Subcutaneous adipose tissue (tissue), 4 donors: ENCODE measurements around the gene SHISAL1. TPM values are rescaled to one million over a fixed set of nuclear protein-coding genes. Genes with fewer than 3 reads are reported as not detected.

Experiments used
- total RNA-seq, 4 donors: library from RNA; depleted of rRNA; stranded (reverse); fragments of >200 nt; gene quantifications; one replicate each; pipeline ENCODE4 v1.1.0, GENCODE V29; 2016
- TF ChIP-seq, protein P1 (sequence below): fragments of 450-650 bp; IDR thresholded peaks from one replicate; pipeline ENCODE4 v1.5.1; 2016; ENCODE audit warnings: low read depth, mild to moderate bottlenecking, control low read depth, antibody characterized with exemption, moderate library complexity

Gene SHISAL1
- total RNA-seq, 4 donors from 2014 or later = 0.34 to 0.49 (median 0.44) TPM; not detected in 1

DNA sequence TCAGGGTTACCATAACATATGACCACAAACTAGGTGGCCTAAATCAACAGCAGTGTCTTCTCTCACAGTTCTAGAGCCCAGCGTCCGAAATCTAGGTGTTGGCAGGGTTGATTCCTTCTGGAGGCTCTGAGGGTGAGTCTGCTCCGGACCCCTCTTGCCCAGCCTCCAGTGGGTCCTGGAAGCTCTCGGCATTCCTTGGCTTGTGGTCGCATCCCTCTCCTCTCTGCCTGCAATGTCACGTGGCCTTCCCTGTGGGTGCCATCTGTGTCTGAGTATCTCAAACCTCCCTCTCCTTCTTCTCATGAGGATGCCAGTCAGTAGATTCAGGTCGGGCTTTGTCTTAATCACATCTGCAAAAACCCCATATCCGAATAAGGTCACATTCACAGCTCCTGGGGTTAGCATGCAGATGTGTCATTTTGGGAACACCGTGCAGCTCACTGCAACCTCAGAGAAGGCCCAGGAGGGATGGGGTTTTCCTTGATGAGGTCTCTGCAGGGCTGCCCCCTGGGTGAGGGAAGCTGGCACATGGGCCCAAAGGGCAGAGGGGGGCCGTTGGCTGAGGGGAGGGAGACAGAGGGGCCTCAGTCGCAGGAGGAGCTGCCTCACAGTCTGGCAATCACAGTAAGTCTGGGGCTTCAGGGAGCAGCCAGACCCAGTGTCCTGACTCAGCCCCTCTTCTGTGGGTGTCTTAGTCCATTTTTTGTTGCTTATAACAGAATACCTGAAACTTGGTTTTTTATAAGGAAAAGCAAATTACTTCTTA lies 90.9 kb downstream of the SHISAL1 start:
- TF ChIP-seq, protein P1, sequence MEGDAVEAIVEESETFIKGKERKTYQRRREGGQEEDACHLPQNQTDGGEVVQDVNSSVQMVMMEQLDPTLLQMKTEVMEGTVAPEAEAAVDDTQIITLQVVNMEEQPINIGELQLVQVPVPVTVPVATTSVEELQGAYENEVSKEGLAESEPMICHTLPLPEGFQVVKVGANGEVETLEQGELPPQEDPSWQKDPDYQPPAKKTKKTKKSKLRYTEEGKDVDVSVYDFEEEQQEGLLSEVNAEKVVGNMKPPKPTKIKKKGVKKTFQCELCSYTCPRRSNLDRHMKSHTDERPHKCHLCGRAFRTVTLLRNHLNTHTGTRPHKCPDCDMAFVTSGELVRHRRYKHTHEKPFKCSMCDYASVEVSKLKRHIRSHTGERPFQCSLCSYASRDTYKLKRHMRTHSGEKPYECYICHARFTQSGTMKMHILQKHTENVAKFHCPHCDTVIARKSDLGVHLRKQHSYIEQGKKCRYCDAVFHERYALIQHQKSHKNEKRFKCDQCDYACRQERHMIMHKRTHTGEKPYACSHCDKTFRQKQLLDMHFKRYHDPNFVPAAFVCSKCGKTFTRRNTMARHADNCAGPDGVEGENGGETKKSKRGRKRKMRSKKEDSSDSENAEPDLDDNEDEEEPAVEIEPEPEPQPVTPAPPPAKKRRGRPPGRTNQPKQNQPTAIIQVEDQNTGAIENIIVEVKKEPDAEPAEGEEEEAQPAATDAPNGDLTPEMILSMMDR = no peak

DNA sequence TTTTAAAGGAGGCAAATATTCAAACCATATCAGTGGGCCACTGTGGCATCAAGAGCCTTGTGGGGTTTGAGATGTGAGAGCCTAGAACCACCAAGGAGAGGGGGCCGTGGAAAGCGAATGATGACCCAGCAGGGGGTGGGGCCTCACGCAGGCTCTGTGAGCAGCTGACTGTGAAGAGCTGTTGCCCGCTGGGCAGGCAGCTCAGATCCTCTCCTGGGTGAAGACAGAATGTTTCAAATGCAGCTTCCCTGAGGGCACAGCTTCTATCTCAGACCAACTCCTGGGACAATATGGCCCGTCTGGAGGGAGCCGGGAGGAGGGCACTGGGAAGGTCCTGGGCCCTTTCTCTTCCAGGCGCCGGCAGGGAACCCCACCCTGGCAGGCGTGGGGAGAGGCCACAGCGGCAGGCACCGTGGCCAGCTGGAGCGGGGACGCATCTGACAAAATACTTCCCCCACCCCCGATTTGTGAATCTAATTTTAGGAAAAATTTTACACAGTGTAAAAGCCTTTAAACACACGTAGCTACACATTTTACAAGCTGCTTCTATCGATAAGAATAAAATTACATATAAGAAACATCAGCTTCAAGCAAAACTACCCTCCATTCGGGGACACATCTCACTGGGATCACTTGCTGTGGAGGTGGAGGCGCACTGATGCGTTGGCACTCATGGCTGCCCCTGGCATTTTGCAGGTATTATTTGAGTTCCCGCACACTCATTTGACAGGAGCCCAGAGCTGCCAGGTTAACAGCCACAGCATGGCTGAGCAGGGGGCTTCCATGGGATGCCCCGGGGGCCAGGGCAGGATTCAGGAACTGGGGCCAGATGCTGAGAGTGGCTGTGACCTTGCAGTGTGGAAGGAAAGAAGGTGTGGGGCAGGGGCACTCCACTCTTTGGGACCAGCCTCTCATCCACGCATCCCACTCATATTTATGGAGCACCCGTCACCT lies 91.7 kb downstream of the SHISAL1 start:
- TF ChIP-seq, protein P1 = no peak

DNA sequence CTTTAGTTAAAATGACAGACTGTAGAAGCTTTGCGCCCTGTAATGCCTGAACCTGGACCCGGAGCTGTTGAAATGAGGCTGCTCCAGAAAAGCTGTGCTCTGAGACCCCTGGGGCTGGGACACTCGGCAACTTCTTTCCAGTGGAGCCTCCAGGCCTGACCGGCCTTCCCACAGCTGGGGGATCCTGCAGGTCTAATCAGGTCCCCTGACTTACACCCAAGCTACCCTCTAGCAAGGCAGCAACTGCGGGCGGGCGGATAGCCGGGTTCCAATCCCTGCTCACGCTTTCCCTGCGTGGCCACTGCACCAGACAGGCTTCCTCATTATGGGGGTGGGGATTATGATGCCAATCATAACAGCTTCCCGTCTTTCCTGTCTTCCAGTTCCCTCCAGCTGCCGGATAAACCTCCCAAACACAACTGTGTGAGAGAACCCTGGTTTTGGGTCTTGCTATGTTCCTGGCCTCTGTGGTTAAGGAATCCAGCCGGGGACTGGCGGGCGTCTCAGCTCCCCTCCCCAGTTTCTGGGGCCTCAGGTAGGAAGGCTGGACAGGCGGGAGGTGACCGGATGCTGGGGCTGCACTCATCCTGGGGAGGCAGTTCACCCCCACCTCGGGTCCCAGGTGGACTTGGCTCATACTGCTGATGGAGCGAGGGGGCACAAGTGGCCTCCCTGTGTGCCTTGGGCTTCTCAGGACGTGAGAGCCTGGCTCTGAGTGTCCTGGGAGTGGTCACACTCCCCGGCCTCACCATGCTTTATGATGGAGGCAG lies 93.5 kb downstream of the SHISAL1 start:
- TF ChIP-seq, protein P1 = no peak

DNA sequence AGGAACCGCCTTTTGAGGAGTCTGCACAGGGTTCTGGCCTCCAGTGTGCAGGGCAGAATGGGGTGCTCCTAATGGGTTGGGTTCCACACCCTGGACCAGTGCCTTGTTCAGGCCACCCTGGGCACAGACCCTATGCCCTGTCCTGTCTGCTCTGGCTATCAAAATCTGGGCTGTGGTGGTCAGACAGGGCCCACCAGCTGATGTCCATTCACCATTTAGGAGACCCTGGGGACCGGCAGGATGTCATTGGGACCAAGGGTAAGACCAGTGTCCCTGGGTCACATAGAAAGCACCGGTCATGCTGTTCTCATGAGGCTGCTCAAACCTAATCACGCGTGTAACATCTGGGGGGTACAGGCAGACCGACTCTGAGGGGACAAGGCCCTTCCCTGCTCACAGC lies 94.7 kb downstream of the SHISAL1 start:
- TF ChIP-seq, protein P1 = no peak

DNA sequence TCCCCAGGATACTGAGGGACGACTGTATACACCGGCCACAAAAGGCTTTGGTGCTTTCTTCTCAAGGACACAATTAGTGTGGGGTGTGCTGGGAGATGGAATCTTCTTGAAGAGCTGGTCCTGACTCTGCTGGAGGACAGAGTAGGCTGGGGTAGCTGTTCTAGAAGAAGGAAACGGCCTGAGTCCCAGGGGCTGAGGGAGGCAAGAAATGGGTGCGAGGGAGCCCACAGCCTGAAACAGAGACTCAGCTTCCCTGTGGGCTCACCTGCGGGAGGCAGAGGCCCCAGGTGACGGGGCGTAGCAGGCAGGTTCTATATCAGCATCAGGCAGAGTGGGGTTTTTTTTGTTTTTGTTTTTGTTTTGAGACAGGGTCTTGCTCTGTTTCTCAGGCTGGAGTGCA lies 95.4 kb downstream of the SHISAL1 start:
- TF ChIP-seq, protein P1 = no peak

DNA sequence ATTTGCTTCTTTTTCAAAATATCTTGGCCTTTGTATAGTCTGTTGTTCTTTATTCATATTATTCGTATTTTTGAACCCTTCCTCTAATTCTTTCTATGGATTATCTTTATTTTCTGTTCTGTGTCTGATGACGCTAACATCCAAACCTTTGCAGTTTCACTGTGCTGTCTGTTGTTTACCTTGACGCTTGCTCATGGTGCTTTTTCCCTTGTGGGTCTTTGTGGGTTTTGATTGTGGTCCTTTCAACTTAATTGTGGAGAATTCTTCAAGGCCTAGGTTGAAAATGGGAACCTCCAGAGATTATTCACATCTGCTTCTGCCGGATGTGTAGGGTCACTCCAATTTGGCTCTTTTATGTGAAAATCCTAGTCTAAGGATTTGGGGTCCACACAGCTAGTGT lies 97.5 kb downstream of the SHISAL1 start:
- TF ChIP-seq, protein P1 = no peak
